OCI-LY3 (cell line): ENCODE data around the gene PHAF1.

Experiments
- H2AFZ ChIP-seq: fragments of 200-600, 300-600 bp; shearing (Covaris generic); 2 replicates; pipeline ENCODE4 v1.6.0; 2014; ENCODE audit warnings: antibody characterized with exemption, low read depth, low read length
- H3K27ac ChIP-seq: fragments of 200-600, 300-600 bp; sonication (generic); 2 replicates; pipeline ENCODE4 v1.5.1; 2014; ENCODE audit warnings: mild to moderate bottlenecking, low read length, moderate library complexity, mixed read lengths
- H3K27me3 ChIP-seq: fragments of 200-600, 300-600 bp; sonication (generic); 2 replicates; pipeline ENCODE4 v1.6.1; 2014; ENCODE audit warnings: low read depth, low read length, mixed read lengths
- H3K36me3 ChIP-seq: fragments of 200-600, 300-600 bp; sonication (generic); replicated peaks from 2 replicates; pipeline ENCODE3; 2014; ENCODE audit warnings: low read depth, low read length, mixed read lengths
- H3K4me1 ChIP-seq: fragments of 300-600, 200-600 bp; sonication (generic); 2 replicates; pipeline ENCODE4 v1.6.1; 2014; ENCODE audit warnings: low read length, mixed read lengths
- H3K4me2 ChIP-seq: fragments of 200-600, 300-600 bp; sonication (generic); 2 replicates; pipeline ENCODE4 v1.6.1; 2014; ENCODE audit warnings: low read length, mixed read lengths
- H3K4me3 ChIP-seq: fragments of 300-600, 200-600 bp; sonication (generic); 2 replicates; pipeline ENCODE4 v1.5.1; 2014; ENCODE audit warnings: antibody characterized with exemption, mild to moderate bottlenecking, low read length, moderate library complexity
- H3K79me2 ChIP-seq: fragments of 300-600, 200-600 bp; shearing (Covaris generic); 2 replicates; pipeline ENCODE4 v1.6.1; 2014; ENCODE audit warnings: mild to moderate bottlenecking, low read length, mixed read lengths
- H3K9ac ChIP-seq: fragments of 300-600, 200-600 bp; shearing (Covaris generic); 2 replicates; pipeline ENCODE4 v1.6.0; 2014; ENCODE audit warnings: mild to moderate bottlenecking, low read length, moderate library complexity
- H3K9me3 ChIP-seq: fragments of 200-600, 300-600 bp; shearing (Covaris generic); 2 replicates; pipeline ENCODE4 v1.6.1; 2014; ENCODE audit warnings: low read length, mixed read lengths; ENCODE audit not compliant: insufficient read depth
- H4K20me1 ChIP-seq: fragments of 200-600, 300-600 bp; sonication (generic); 2 replicates; pipeline ENCODE4 v1.6.1; 2016; ENCODE audit warnings: low read length, mixed read lengths; ENCODE audit not compliant: insufficient read depth
- CTCF ChIP-seq: fragments of 200-600, 300-600 bp; sonication (generic); IDR thresholded peaks from 2 replicates; pipeline ENCODE4 v1.5.1; 2014; ENCODE audit warnings: antibody characterized with exemption, low read length, low read depth
- EZH2phosphoT487 ChIP-seq: fragments of 200-600 bp; shearing (Covaris generic); IDR thresholded peaks from 2 replicates; pipeline ENCODE4 v1.6.1; 2018; ENCODE audit warnings: antibody characterized with exemption, mixed run types, low read depth

Gene PHAF1

GRCh38 chr16:67149276-67150046 lies 39.7 kb downstream of the PHAF1 start:
- Histone ChIP-seq H3K9ac (no peak overlapping the region), H3K27me3 (no peaks in the 10 kb centered on the region), H3K4me3 (no peak overlapping the region), H3K27ac (no peak overlapping the region), H2AFZ (no peak overlapping the region), H3K36me3 (peaks cover 30% of the 10 kb centered on the region), H3K4me1 (no peaks in the 10 kb centered on the region), H3K79me2 (no peaks in the 10 kb centered on the region), H3K9me3 (no peaks in the 10 kb centered on the region), H4K20me1 (no peaks in the 10 kb centered on the region), H3K4me2 (no peak overlapping the region)
- no peak for TF ChIP-seq EZH2phosphoT487

- H3K4me2 ChIP-seq, result peak overlapping the region; percentile 60
- peaks cover 23% of the 10 kb centered on the region for H3K36me3 ChIP-seq
- H3K9ac ChIP-seq, result peak overlapping the region; percentile 37
- H3K4me1 ChIP-seq, result no peaks in the 10 kb centered on the region
- H3K4me3 ChIP-seq, result peak overlapping the region; percentile 74
- H3K27me3 ChIP-seq, result no peaks in the 10 kb centered on the region
- no peaks in the 10 kb centered on the region for H4K20me1 ChIP-seq
- H3K79me2 ChIP-seq, result no peaks in the 10 kb centered on the region
- H3K9me3 ChIP-seq, result no peaks in the 10 kb centered on the region
- no peak overlapping the region for H2AFZ ChIP-seq
- no peak overlapping the region for H3K27ac ChIP-seq
- TF ChIP-seq EZH2phosphoT487 (no peak), CTCF (no peak)
These were observed 40.5 kb downstream of the PHAF1 start for GRCh38 chr16:67150047-67150832.

- peak within 1 kb of the TSS; percentile 74 for H3K4me3 ChIP-seq
- no peaks in the 10 kb centered on the region for H3K9me3 ChIP-seq
- no peaks in the 10 kb centered on the region for H3K27me3 ChIP-seq
- peaks cover 23% of the 10 kb centered on the region for H3K36me3 ChIP-seq
- H4K20me1 ChIP-seq, result no peaks in the 10 kb centered on the region
- TF ChIP-seq CTCF (no peak), EZH2phosphoT487 (no peak)
- no peak within 1 kb of the TSS for H2AFZ ChIP-seq
- H3K9ac ChIP-seq, result peak within 1 kb of the TSS; percentile 37
- H3K27ac ChIP-seq, result no peak within 1 kb of the TSS
- H3K79me2 ChIP-seq, result no peaks in the 10 kb centered on the region
- H3K4me1 ChIP-seq, result no peaks in the 10 kb centered on the region
- peak within 1 kb of the TSS; percentile 60 for H3K4me2 ChIP-seq
These were observed 41.2 kb downstream of the PHAF1 start, which contains the start of gene B3GNT9 for GRCh38 chr16:67150833-67151396. Gene B3GNT9, minus strand, starts transcription at chr16:67150998. Its CDS starts 513 bp downstream, at chr16:67150485.

- H3K79me2 ChIP-seq, result no peaks in the 10 kb centered on the region
- H3K4me1 ChIP-seq, result no peaks in the 10 kb centered on the region
- peak overlapping the region; percentile 60 for H3K4me2 ChIP-seq
- no peaks in the 10 kb centered on the region for H4K20me1 ChIP-seq
- no peak overlapping the region for H3K9ac ChIP-seq
- H2AFZ ChIP-seq, result no peak overlapping the region
- H3K9me3 ChIP-seq, result no peaks in the 10 kb centered on the region
- no peak overlapping the region for H3K27ac ChIP-seq
- H3K36me3 ChIP-seq, result peaks cover 20% of the 10 kb centered on the region
- no peak for TF ChIP-seq EZH2phosphoT487
- TF ChIP-seq CTCF, result no peak
- no peaks in the 10 kb centered on the region for H3K27me3 ChIP-seq
- H3K4me3 ChIP-seq, result peak overlapping the region; percentile 74
These were observed 41.8 kb downstream of the PHAF1 start for GRCh38 chr16:67151431-67152097.
